GM12878 (cell line): ENCODE results near the gene MISFA. TPM values are rescaled to one million over a fixed set of nuclear protein-coding genes. Genes with fewer than 3 reads are reported as not detected.

Experiments
- ATAC-seq: fragments of 200-7000 bp; cut with Tn5 transposase; 3 replicates; pipeline ENCODE4 v1.9.1; 2020; ENCODE audit warnings: mild to moderate bottlenecking, moderate library complexity
- BruUV-seq: library from RNA; stranded (reverse); fragments of 400-500 nt; replicated peaks from 2 replicates; lab custom pipeline; 2021; lab: Mats Ljungman, UMichigan
- CTCF ChIA-PET: fragments of 300-600 bp; sonication (Branson Sonifier 250); formaldehyde crosslinking; extraction: SDS; loops from one replicate; lab custom pipeline; 2021; ENCODE audit warnings: inconsistent platforms; lab: Yijun Ruan, JAX
- POLR2A ChIA-PET: fragments of 350-600 bp; formaldehyde crosslinking; extraction: SDS; loops from one replicate; lab custom pipeline; 2021; ENCODE audit warnings: inconsistent platforms; lab: Charles Lee
- RAD21 ChIA-PET: fragments of 300-600 bp; sonication (Branson Sonifier 250); formaldehyde crosslinking; loops from one replicate; lab custom pipeline; 2023; ENCODE audit warnings: antibody characterized with exemption; ENCODE audit not compliant: unreplicated experiment; lab: Charles Lee
- SMC1A ChIA-PET: fragments of 300-600 bp; sonication (Branson Sonifier 250); formaldehyde crosslinking; loops from one replicate; lab custom pipeline; 2023; ENCODE audit not compliant: unreplicated experiment, uncharacterized antibody; lab: Charles Lee
- DNase-seq: peaks from one replicate; pipeline ENCODE4 v3.0.0-alpha.2; 2011; ENCODE audit warnings: low read depth, low spot score
- FAIRE-seq: peaks from 3 replicates; lab custom pipeline; 2011; peaks lifted over from hg19 to GRCh38; lab: Jason Lieb, UNC
- H2AFZ ChIP-seq: 2 replicates; pipeline ENCODE4 v1.6.0; 2011; ENCODE audit warnings: low read depth, low read length, control low read depth; ENCODE audit not compliant: control insufficient read depth
- H3K27ac ChIP-seq: 2 replicates; pipeline ENCODE4 v1.5.1; 2011; ENCODE audit warnings: control low read depth; ENCODE audit not compliant: control insufficient read depth, insufficient read depth
- H3K27me3 ChIP-seq, 2 experiments: replicated peaks in 1 of 2; 2 replicates each; pipeline versions ENCODE4 v1.6.0 to v1.6.1; 2011; ENCODE audit warnings: low read length in 1 of 2; ENCODE audit not compliant: control insufficient read depth in 2 of 2, insufficient read depth in 2 of 2
- H3K36me3 ChIP-seq, 2 experiments: 2 replicates each; pipeline ENCODE4 v1.5.1; 2011; ENCODE audit warnings: low read length in 1 of 2; ENCODE audit not compliant: control insufficient read depth in 2 of 2, insufficient read depth in 2 of 2
- H3K4me1 ChIP-seq: 2 replicates; pipeline ENCODE4 v1.6.1; 2011; ENCODE audit warnings: mild to moderate bottlenecking, low read length, moderate library complexity, mixed read lengths; ENCODE audit not compliant: control insufficient read depth, insufficient read depth
- H3K4me2 ChIP-seq: 2 replicates; pipeline ENCODE4 v1.6.0; 2011; ENCODE audit warnings: control low read depth; ENCODE audit not compliant: control insufficient read depth, insufficient read depth
- H3K4me3 ChIP-seq: fragments of 200-600 bp; sonication (generic); 2 replicates; pipeline ENCODE4 v1.5.1; 2016
- H3K79me2 ChIP-seq: 2 replicates; pipeline ENCODE4 v1.6.0; 2011; ENCODE audit warnings: low read length; ENCODE audit not compliant: control insufficient read depth, insufficient read depth
- H3K9ac ChIP-seq: 2 replicates; pipeline ENCODE4 v1.8.0; 2011; ENCODE audit warnings: low read length, control low read depth, mixed read lengths; ENCODE audit not compliant: control insufficient read depth, insufficient read depth
- H3K9me3 ChIP-seq: replicated peaks from 3 replicates; pipeline ENCODE4 v1.5.1; 2011; ENCODE audit warnings: mild to moderate bottlenecking, low read length; ENCODE audit not compliant: control insufficient read depth, insufficient read depth
- H4K20me1 ChIP-seq: 2 replicates; pipeline ENCODE4 v1.6.0; 2011; ENCODE audit not compliant: control insufficient read depth, insufficient read depth
- BCL11A ChIP-seq: IDR thresholded peaks from 2 replicates; pipeline ENCODE4 v1.6.1; 2011; ENCODE audit warnings: low read depth, low read length
- CEBPB ChIP-seq, 2 experiments: fragments of 150-350 bp in 1 of 2; IDR thresholded peaks; 2 replicates each; pipeline ENCODE4 v1.6.1; 2012 to 2014; ENCODE audit warnings: low read depth in 2 of 2, low read length in 2 of 2, borderline replicate concordance in 1 of 2, inconsistent platforms in 1 of 2
- CHD4 ChIP-seq: fragments of 200-600 bp; sonication (generic); IDR thresholded peaks from 2 replicates; pipeline ENCODE4 v1.6.1; 2016; ENCODE audit warnings: mild to moderate bottlenecking
- CREB1 ChIP-seq: IDR thresholded peaks from 2 replicates; pipeline ENCODE4 v1.6.1; 2012; ENCODE audit warnings: low read depth, mild to moderate bottlenecking, inconsistent platforms
- E4F1 ChIP-seq: fragments of 450-650 bp; IDR thresholded peaks from 2 replicates; pipeline ENCODE4 v1.6.1; 2018; ENCODE audit warnings: borderline replicate concordance, mild to moderate bottlenecking; ENCODE audit not compliant: partially characterized antibody
- ESRRA ChIP-seq: IDR thresholded peaks from 2 replicates; pipeline ENCODE4 v1.6.1; 2012; ENCODE audit warnings: mild to moderate bottlenecking, low read length, improper control_type of control experiment
- FOXM1 ChIP-seq: IDR thresholded peaks from 2 replicates; pipeline ENCODE4 v1.6.1; 2012; ENCODE audit warnings: low read depth, mild to moderate bottlenecking, inconsistent platforms, low read length, moderate library complexity
- GABPA ChIP-seq: IDR thresholded peaks from 2 replicates; pipeline ENCODE4 v1.6.1; 2014; ENCODE audit warnings: antibody characterized with exemption, low read depth, mild to moderate bottlenecking, inconsistent platforms
- HDAC2 ChIP-seq: fragments of 200-600 bp; sonication (generic); IDR thresholded peaks from 2 replicates; pipeline ENCODE4 v1.6.1; 2017
- IRF4 ChIP-seq: IDR thresholded peaks from 2 replicates; pipeline ENCODE4 v1.6.1; 2011; ENCODE audit warnings: low read depth, low read length
- MEF2A ChIP-seq: IDR thresholded peaks from 2 replicates; pipeline ENCODE4 v1.6.1; 2011; ENCODE audit warnings: low read depth, mild to moderate bottlenecking, low read length, moderate library complexity; ENCODE audit not compliant: insufficient read depth
- PAX8 ChIP-seq: fragments of 450-650 bp; IDR thresholded peaks from 2 replicates; pipeline ENCODE4 v1.6.1; 2017; ENCODE audit warnings: mild to moderate bottlenecking, moderate library complexity
- SKIL ChIP-seq: fragments of 450-650 bp; IDR thresholded peaks from 2 replicates; pipeline ENCODE4 v1.6.1; 2017; ENCODE audit warnings: mild to moderate bottlenecking, low read depth, inconsistent platforms; ENCODE audit not compliant: poor library complexity, severe bottlenecking
- TCF3 ChIP-seq: IDR thresholded peaks from 2 replicates; pipeline ENCODE4 v1.6.1; 2012; ENCODE audit warnings: low read depth, mild to moderate bottlenecking, low read length, borderline replicate concordance; ENCODE audit not compliant: insufficient read depth
- TCF7 ChIP-seq: IDR thresholded peaks from 2 replicates; pipeline ENCODE4 v1.6.1; 2014; ENCODE audit warnings: antibody characterized with exemption, borderline replicate concordance
- WGBS: methylation state at CpG from one replicate; pipeline ENCODE4 v1.1.6; 2016; ENCODE audit warnings: low lambda C conversion rate; ENCODE audit not compliant: insufficient replicate concordance, insufficient coverage; ENCODE audit errors: missing lambda C conversion rate; 5-methylcytosine and 5-hydroxymethylcytosine counted together
- in situ Hi-C: fragments of 300-500 bp; cut with MboI; formaldehyde crosslinking; loops from 9 replicates; pipeline ENCODE4 v1.14.3; 2018; ENCODE audit warnings: mixed read lengths
- intact Hi-C: fragments of 100-400 bp; cut with micrococcal nuclease; formaldehyde crosslinking; loops from one replicate; pipeline ENCODE4 v1.14.2; 2022; ENCODE audit not compliant: unreplicated experiment
- polyA plus RNA-seq, 11 experiments: library from polyadenylated mRNA; depleted of rRNA in 4 of 11; unstranded in 6 of 11; stranded (reverse) in 5 of 11; fragments of >200 nt; fragmentation: Nextera tagmentation in 4 of 11; fragmentation: Illumina TruSeq in 1 of 11; extraction: Ambion mirVana in 4 of 11; extraction: Trizol in 1 of 11; gene quantifications; 1 replicate in 1 of 11; 2 replicates in 10 of 11; pipeline versions ENCODE4 v1.2.1 to v1.2.3, GENCODE V29; 2011 to 2016; ENCODE audit warnings: inconsistent platforms in 2 of 11, missing spikeins in 2 of 11, low read depth in 1 of 11
- total RNA-seq, 4 experiments: library from RNA; depleted of rRNA in 3 of 4; stranded (reverse); fragments of >200 nt in 3 of 4; fragmentation: Illumina TruSeq in 1 of 4; extraction: Trizol in 1 of 4; gene quantifications; 2 replicates each; pipeline versions ENCODE4 v1.2.1 to v1.2.3, GENCODE V29; 2013 to 2021
- TF ChIP-seq, protein P1 (sequence below): fragments of 450-650 bp; IDR thresholded peaks from 2 replicates; pipeline ENCODE4 v1.6.1; 2016; ENCODE audit warnings: mild to moderate bottlenecking

The MISFA gene
- total and polyA plus RNA-seq, 10 of the 15 experiments (the other 5 are each of a cell fraction or from before 2014, with no cell fraction given): 0.88 to 4.6 (median 2.3) TPM; not detected in 1

GRCh38 chr11:18633256-18634139, 33.9 kb downstream of the MISFA start:
- ChIA-PET SMC1A (interaction anchor here (0.7 to 11.1 kb wide), 21 partner anchors 16 to 390 kb away, joined by 3 to 188 read pairs (median 4); partner anchors contain the start of genes GTF2H1, HPS5, LDHA and UEVLD), POLR2A (interaction anchor here (0.5 to 3.5 kb wide), 18 partner anchors 10 to 350 kb away, joined by 3 to 28 read pairs (median 4); partner anchors contain the start of genes HPS5, TSG101 and UEVLD), CTCF (interaction anchor here (0.6 to 6.9 kb wide), 13 partner anchors 9 to 527 kb away, joined by 3 to 80 read pairs (median 5); partner anchors contain the start of genes SAAL1 and UEVLD), RAD21 (interaction anchor here (1.0 to 5.5 kb wide), 19 partner anchors 17 to 390 kb away, joined by 3 to 77 read pairs (median 5); partner anchors contain the start of genes LDHA, TSG101 and UEVLD)
- Histone ChIP-seq H3K4me1 (peaks cover 7% of the 10 kb centered on the region), H3K79me2 (peaks cover 39% of the 10 kb centered on the region), H3K4me3 (peak overlapping the region; percentile 99), H3K27me3 (no peaks in the 10 kb centered on the region), H4K20me1 (no peaks in the 10 kb centered on the region), H2AFZ (peak overlapping the region; percentile 65; the same call in 1 of the 2 replicates), H3K27ac (peak overlapping the region; percentile 80), H3K9me3 (no peaks in the 10 kb centered on the region), H3K36me3 (no peaks in the 10 kb centered on the region), H3K9ac (peak overlapping the region; percentile 80), H3K4me2 (peak overlapping the region; percentile 81)
- BruUV-seq: TSS peak; percentile 77
- under 1% methylated on average over 31 of the region's 31 CpGs for WGBS
- DNase-seq (peak; percentile 75), FAIRE-seq (peak; percentile 76), ATAC-seq (peak; percentile 79)
- intact Hi-C loops: loop anchor here (1.0 to 10.0 kb wide), 5 partner anchors 17 to 309 kb away; partner anchors contain the start of genes GTF2H1, HPS5, TSG101 and UEVLD
- in situ Hi-C loops: no loop called here
- no peak for TF ChIP-seq ESRRA
- no peak for TF ChIP-seq HDAC2
- TF ChIP-seq E4F1: no peak
- peak; percentile 76 for TF ChIP-seq IRF4
- no peak for TF ChIP-seq CHD4
- TF ChIP-seq MEF2A: 0 out of 2 replicates have a peak, but pooled peaks have one; percentile 27
- no peak for TF ChIP-seq PAX8
- 0 out of 2 replicates have a peak, but pooled peaks have one; percentile 25 for TF ChIP-seq CREB1
- TF ChIP-seq, protein P1, sequence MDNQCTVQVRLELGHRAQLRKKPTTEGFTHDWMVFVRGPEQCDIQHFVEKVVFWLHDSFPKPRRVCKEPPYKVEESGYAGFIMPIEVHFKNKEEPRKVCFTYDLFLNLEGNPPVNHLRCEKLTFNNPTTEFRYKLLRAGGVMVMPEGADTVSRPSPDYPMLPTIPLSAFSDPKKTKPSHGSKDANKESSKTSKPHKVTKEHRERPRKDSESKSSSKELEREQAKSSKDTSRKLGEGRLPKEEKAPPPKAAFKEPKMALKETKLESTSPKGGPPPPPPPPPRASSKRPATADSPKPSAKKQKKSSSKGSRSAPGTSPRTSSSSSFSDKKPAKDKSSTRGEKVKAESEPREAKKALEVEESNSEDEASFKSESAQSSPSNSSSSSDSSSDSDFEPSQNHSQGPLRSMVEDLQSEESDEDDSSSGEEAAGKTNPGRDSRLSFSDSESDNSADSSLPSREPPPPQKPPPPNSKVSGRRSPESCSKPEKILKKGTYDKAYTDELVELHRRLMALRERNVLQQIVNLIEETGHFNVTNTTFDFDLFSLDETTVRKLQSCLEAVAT: no peak
- peak; percentile 44 for TF ChIP-seq SKIL
- TF ChIP-seq GABPA: 0 out of 2 replicates have a peak, but pooled peaks have one; percentile 29
- TF ChIP-seq TCF7: no peak
- TF ChIP-seq BCL11A: peak; percentile 67; the same call in 1 of the 2 replicates
- TF ChIP-seq CEBPB (IDR thresholded peaks at IDR 0.05; ENCODE audit: borderline replicate concordance in 1 of 2, low read depth in 2 of 2, low read length in 2 of 2): 0 out of 4 replicates have a peak, but pooled peaks of 1 of the 2 experiments have one; percentile 54
- TF ChIP-seq FOXM1: 0 out of 2 replicates have a peak, but pooled peaks have one; percentile 16
- 0 out of 2 replicates have a peak, but pooled peaks have one; percentile 46 for TF ChIP-seq TCF3
